Rectal smooth muscle tissue (tissue), 1 donor: ENCODE results near the gene LGALS7.
"Not testable (repeated sequence)": the region's sequence is repeated elsewhere in the genome, so short reads cannot be mapped to it uniquely, and the experiment has no call there.

Experiments
- H3K27ac ChIP-seq: one replicate; pipeline ENCODE4 v1.7.0; 2013; ENCODE audit warnings: low read depth, low read length, inconsistent platforms
- H3K27me3 ChIP-seq: one replicate; pipeline ENCODE4 v1.7.0; 2013; ENCODE audit warnings: low read length; ENCODE audit not compliant: control insufficient read depth, insufficient read depth
- H3K36me3 ChIP-seq: one replicate; pipeline ENCODE4 v1.7.0; 2013; ENCODE audit warnings: low read length; ENCODE audit not compliant: control insufficient read depth, insufficient read depth
- H3K4me1 ChIP-seq: one replicate; pipeline ENCODE4 v1.7.0; 2013; ENCODE audit warnings: low read length; ENCODE audit not compliant: control insufficient read depth, insufficient read depth
- H3K4me3 ChIP-seq: one replicate; pipeline ENCODE4 v1.7.0; 2013; ENCODE audit warnings: low read length
- H3K9ac ChIP-seq: one replicate; pipeline ENCODE4 v1.7.0; 2013; ENCODE audit warnings: low read length

The LGALS7 gene

GRCh38 chr19:38773469-38774177, at the start of gene LGALS7:
Gene LGALS7, minus strand, starts transcription at chr19:38773517. Its CDS starts 25 bp downstream, at chr19:38773492.
- no peak within 1 kb of the TSS for H3K9ac ChIP-seq
- H3K4me1 ChIP-seq = no peaks in the 10 kb centered on the region
- H3K4me3 ChIP-seq = no peak within 1 kb of the TSS
- no peaks in the 10 kb centered on the region for H3K36me3 ChIP-seq
- H3K27ac ChIP-seq = no peak within 1 kb of the TSS
- no peaks in the 10 kb centered on the region for H3K27me3 ChIP-seq

GRCh38 chr19:38821230-38821825, 48.0 kb upstream of the LGALS7 start:
- not testable (repeated sequence) for H3K27me3 ChIP-seq, H3K4me1 ChIP-seq, H3K27ac ChIP-seq, H3K4me3 ChIP-seq, H3K9ac ChIP-seq
- H3K36me3 ChIP-seq = peaks cover 22% of the 10 kb centered on the region

- Histone ChIP-seq H3K9ac (no peak overlapping the region), H3K27ac (no peak overlapping the region), H3K4me3 (no peak overlapping the region), H3K27me3 (no peaks in the 10 kb centered on the region), H3K4me1 (no peaks in the 10 kb centered on the region), H3K36me3 (peaks cover 33% of the 10 kb centered on the region)
Observed at GRCh38 chr19:38819231-38819920, 46.1 kb upstream of the LGALS7 start.

- H3K27ac ChIP-seq = no peak overlapping the region
- H3K4me1 ChIP-seq = no peaks in the 10 kb centered on the region
- H3K36me3 ChIP-seq = peaks cover 28% of the 10 kb centered on the region
- H3K27me3 ChIP-seq = no peaks in the 10 kb centered on the region
- H3K9ac ChIP-seq = no peak overlapping the region
- H3K4me3 ChIP-seq = no peak overlapping the region
Observed at GRCh38 chr19:38817081-38817480, 43.8 kb upstream of the LGALS7 start.

- Histone ChIP-seq H3K4me3 (no peak overlapping the region), H3K4me1 (no peaks in the 10 kb centered on the region), H3K36me3 (peaks cover 28% of the 10 kb centered on the region), H3K9ac (no peak overlapping the region), H3K27ac (no peak overlapping the region), H3K27me3 (no peaks in the 10 kb centered on the region)
Observed at GRCh38 chr19:38816131-38816750, 42.9 kb upstream of the LGALS7 start.

GRCh38 chr19:38815059-38816001, 42.0 kb upstream of the LGALS7 start:
- no peaks in the 10 kb centered on the region for H3K27me3 ChIP-seq
- H3K36me3 ChIP-seq = peaks cover 28% of the 10 kb centered on the region
- H3K9ac ChIP-seq = no peak overlapping the region
- no peak overlapping the region for H3K27ac ChIP-seq
- no peaks in the 10 kb centered on the region for H3K4me1 ChIP-seq
- no peak overlapping the region for H3K4me3 ChIP-seq

- H3K4me1 ChIP-seq, H3K27ac ChIP-seq, H3K27me3 ChIP-seq, H3K4me3 ChIP-seq, H3K9ac ChIP-seq: not testable (repeated sequence)
- peaks cover 30% of the 10 kb centered on the region for H3K36me3 ChIP-seq
Observed at GRCh38 chr19:38813932-38814331, 40.6 kb upstream of the LGALS7 start.

GRCh38 chr19:38813323-38813722, 40.0 kb upstream of the LGALS7 start:
- no peaks in the 10 kb centered on the region for H3K4me1 ChIP-seq
- peaks cover 30% of the 10 kb centered on the region for H3K36me3 ChIP-seq
- no peak overlapping the region for H3K27ac ChIP-seq
- no peak overlapping the region for H3K9ac ChIP-seq
- no peaks in the 10 kb centered on the region for H3K27me3 ChIP-seq
- H3K4me3 ChIP-seq = peak overlapping the region; percentile 47

GRCh38 chr19:38812841-38813320, 39.6 kb upstream of the LGALS7 start, which contains the start of gene LGALS4:
Gene LGALS4, minus strand, starts transcription at chr19:38812945. Its CDS starts 59 bp downstream, at chr19:38812886.
- Histone ChIP-seq H3K27me3 (no peaks in the 10 kb centered on the region), H3K4me3 (peak within 1 kb of the TSS; percentile 69), H3K9ac (peak within 1 kb of the TSS; percentile 2), H3K4me1 (no peaks in the 10 kb centered on the region), H3K27ac (no peak within 1 kb of the TSS), H3K36me3 (peaks cover 28% of the 10 kb centered on the region)

GRCh38 chr19:38812009-38812840, 38.9 kb upstream of the LGALS7 start:
- no peaks in the 10 kb centered on the region for H3K27me3 ChIP-seq
- peaks cover 25% of the 10 kb centered on the region for H3K36me3 ChIP-seq
- H3K27ac ChIP-seq = no peak overlapping the region
- peak overlapping the region; percentile 2 for H3K9ac ChIP-seq
- no peaks in the 10 kb centered on the region for H3K4me1 ChIP-seq
- H3K4me3 ChIP-seq = peak overlapping the region; percentile 69
